ENCODE data around the gene ABL2.

DNA sequence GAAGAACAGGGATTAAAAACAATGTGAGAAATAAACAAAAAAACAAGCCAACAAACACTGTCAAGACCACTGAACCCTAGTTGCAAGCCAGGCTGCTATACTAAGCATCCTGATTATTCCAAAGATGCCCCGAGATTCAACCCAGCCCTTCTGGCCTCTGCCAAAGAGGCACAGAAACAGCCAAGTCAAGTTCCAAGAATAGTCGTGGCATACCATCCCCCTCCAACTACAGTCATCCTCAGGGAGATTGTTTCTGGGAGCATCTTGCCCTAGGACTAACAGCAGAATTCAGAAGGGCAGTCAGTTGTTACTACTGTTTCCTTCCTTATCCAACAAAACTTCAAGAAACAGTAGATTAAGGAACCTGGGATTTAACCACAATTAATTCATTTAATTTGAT, 52.3 kb downstream of the ABL2 start:
- TF ChIP-seq CTCF (IDR thresholded peaks at IDR 0.05) = no peak
- no peak for TF ChIP-seq EZH2 (IDR thresholded peaks at IDR 0.05; ENCODE audit: borderline replicate concordance, insufficient read depth, low read depth, low read length, poor library complexity, severe bottlenecking)

Data from B cell (primary cell).